Endothelial cell (in vitro differentiated cells): Measurements from ENCODE around the gene SIRT7. TPM values are rescaled to one million over a fixed set of nuclear protein-coding genes. Genes with fewer than 3 reads are reported as not detected.
A peak's percentile ranks its signal among the peaks of the same experiment; 100 is the strongest.

Source experiments
- DNase-seq: peaks from one replicate; pipeline ENCODE4 v3.0.0; 2021; ENCODE audit warnings: low spot score
- H3K27ac Mint-ChIP-seq: one replicate; pipeline ENCODE4 v1.8.0; 2021; ENCODE audit warnings: mixed read lengths, inconsistent platforms; ENCODE audit not compliant: unreplicated experiment
- H3K27me3 Mint-ChIP-seq: one replicate; pipeline ENCODE4 v1.8.0; 2021; ENCODE audit warnings: mild to moderate bottlenecking, moderate library complexity, mixed read lengths, inconsistent platforms; ENCODE audit not compliant: unreplicated experiment
- H3K36me3 Mint-ChIP-seq: one replicate; pipeline ENCODE4 v1.8.0; 2021; ENCODE audit warnings: mild to moderate bottlenecking, low read depth, mixed read lengths, inconsistent platforms; ENCODE audit not compliant: unreplicated experiment
- H3K4me1 Mint-ChIP-seq: one replicate; pipeline ENCODE4 v1.8.0; 2021; ENCODE audit warnings: mild to moderate bottlenecking, mixed read lengths, inconsistent platforms; ENCODE audit not compliant: unreplicated experiment
- H3K4me3 Mint-ChIP-seq: one replicate; pipeline ENCODE4 v1.8.0; 2021; ENCODE audit warnings: mild to moderate bottlenecking, mixed read lengths, inconsistent platforms; ENCODE audit not compliant: unreplicated experiment
- H3K9me3 Mint-ChIP-seq: one replicate; pipeline ENCODE4 v1.8.0; 2021; ENCODE audit warnings: mixed read lengths, inconsistent platforms; ENCODE audit not compliant: unreplicated experiment
- CTCF ChIP-seq: fragments of 200-600 bp; sonication (generic); IDR thresholded peaks from one replicate; pipeline ENCODE4 v1.5.0; 2021; ENCODE audit warnings: antibody characterized with exemption; ENCODE audit not compliant: unreplicated experiment
- total RNA-seq: library from RNA; stranded (reverse); fragmentation: NEBNext Ultra II Directional; extraction: Animal tissue kit (Norgen Biotek cat#: 25700); gene quantifications from one replicate; pipeline ENCODE4 v1.2.1, GENCODE V29; 2021; ENCODE audit not compliant: unreplicated experiment

Gene SIRT7
- total RNA-seq, 1 donor from 2014 or later: 14.4 TPM

- peak; percentile 59 for DNase-seq
- Mint-ChIP-seq H3K27ac (peak overlapping the region; percentile 64), H3K9me3 (no peaks in the 10 kb centered on the region), H3K4me1 (peaks cover 13% of the 10 kb centered on the region), H3K36me3 (peaks cover 8% of the 10 kb centered on the region), H3K4me3 (peak overlapping the region; percentile 77), H3K27me3 (peaks cover 18% of the 10 kb centered on the region)
- no peak for TF ChIP-seq CTCF
These were observed 5.6 kb upstream of the SIRT7 start for GRCh38 chr17:81923302-81924260.

GRCh38 chr17:81922566-81923301 is 4.8 kb upstream of the SIRT7 start:
- Mint-ChIP-seq H3K36me3 (peaks cover 8% of the 10 kb centered on the region), H3K27ac (no peak overlapping the region), H3K27me3 (peaks cover 20% of the 10 kb centered on the region), H3K4me3 (no peak overlapping the region), H3K4me1 (peaks cover 13% of the 10 kb centered on the region), H3K9me3 (no peaks in the 10 kb centered on the region)
- no peak for DNase-seq
- no peak for TF ChIP-seq CTCF

GRCh38 chr17:81921996-81922565 is 4.1 kb upstream of the SIRT7 start:
- Mint-ChIP-seq H3K4me1 (peaks cover 16% of the 10 kb centered on the region), H3K4me3 (peak overlapping the region; percentile 21), H3K27ac (no peak overlapping the region), H3K27me3 (peaks cover 23% of the 10 kb centered on the region), H3K9me3 (no peaks in the 10 kb centered on the region), H3K36me3 (peaks cover 11% of the 10 kb centered on the region)
- no peak for TF ChIP-seq CTCF
- no peak for DNase-seq

- no peak for TF ChIP-seq CTCF
- DNase-seq: no peak
These were observed 3.5 kb upstream of the SIRT7 start for GRCh38 chr17:81921537-81921862.

More at GRCh38 chr17:81921537-81921862, 3.5 kb upstream of the SIRT7 start:
- H3K36me3 Mint-ChIP-seq: peaks cover 14% of the 10 kb centered on the region
- H3K4me1 Mint-ChIP-seq: peaks cover 16% of the 10 kb centered on the region
- H3K4me3 Mint-ChIP-seq: no peak overlapping the region
- H3K27ac Mint-ChIP-seq: no peak overlapping the region
- no peaks in the 10 kb centered on the region for H3K9me3 Mint-ChIP-seq
- peaks cover 22% of the 10 kb centered on the region for H3K27me3 Mint-ChIP-seq
